ENCODE results near the gene DNASE2.
"Not testable (repeated sequence)": the region's sequence is repeated elsewhere in the genome, so short reads cannot be mapped to it uniquely, and the experiment has no call there.

Gene DNASE2

GRCh38 chr19:12881172-12881808 lies at the start of gene DNASE2:
TSS of gene DNASE2 (minus strand) at chr19:12881449. CDS start at chr19:12881375, 74 bp downstream.
- peak; percentile 72 to 77 for DNase-seq (ENCODE audit: low read depth in 2 of 2, low spot score in 1 of 2)

GRCh38 chr19:12930002-12930645 lies 48.9 kb upstream of the DNASE2 start:
- no peak for DNase-seq (ENCODE audit: low read depth in 2 of 2, low spot score in 1 of 2)

- DNase-seq (ENCODE audit: low read depth in 2 of 2, low spot score in 1 of 2): no peak
Measured at GRCh38 chr19:12924621-12925310, 43.5 kb upstream of the DNASE2 start.

- no peak for DNase-seq (ENCODE audit: low read depth in 2 of 2, low spot score in 1 of 2)
Measured at GRCh38 chr19:12922959-12923358, 41.7 kb upstream of the DNASE2 start.

- no peak for DNase-seq (ENCODE audit: low read depth in 2 of 2, low spot score in 1 of 2)
Measured at GRCh38 chr19:12921047-12921446, 39.8 kb upstream of the DNASE2 start.

- DNase-seq (ENCODE audit: low read depth in 2 of 2, low spot score in 1 of 2): no peak
Measured at GRCh38 chr19:12918253-12918652, 37.0 kb upstream of the DNASE2 start.

- not testable (repeated sequence) for DNase-seq (ENCODE audit: low read depth in 2 of 2, low spot score in 1 of 2)
Measured at GRCh38 chr19:12915860-12916259, 34.6 kb upstream of the DNASE2 start.

GRCh38 chr19:12913851-12914690 lies 32.8 kb upstream of the DNASE2 start:
- no peak for DNase-seq (ENCODE audit: low read depth in 2 of 2, low spot score in 1 of 2)

GRCh38 chr19:12913011-12913561 lies 31.8 kb upstream of the DNASE2 start:
- no peak for DNase-seq (ENCODE audit: low read depth in 2 of 2, low spot score in 1 of 2)

- no peak for DNase-seq (ENCODE audit: low read depth in 2 of 2, low spot score in 1 of 2)
Measured at GRCh38 chr19:12912571-12912970, 31.3 kb upstream of the DNASE2 start.

- no peak for DNase-seq (ENCODE audit: low read depth in 2 of 2, low spot score in 1 of 2)
Measured at GRCh38 chr19:12907166-12907565, 25.9 kb upstream of the DNASE2 start.

GRCh38 chr19:12899891-12900518 lies 18.8 kb upstream of the DNASE2 start:
- DNase-seq (ENCODE audit: low read depth in 2 of 2, low spot score in 1 of 2): no peak

- DNase-seq (ENCODE audit: low read depth in 2 of 2, low spot score in 1 of 2): no peak
Measured at GRCh38 chr19:12896460-12896859, 15.2 kb upstream of the DNASE2 start.

GRCh38 chr19:12893582-12893981 lies 12.3 kb upstream of the DNASE2 start:
- no peak for DNase-seq (ENCODE audit: low read depth in 2 of 2, low spot score in 1 of 2)

GRCh38 chr19:12891553-12892021 lies 10.3 kb upstream of the DNASE2 start:
- no peak for DNase-seq (ENCODE audit: low read depth in 2 of 2, low spot score in 1 of 2)

GRCh38 chr19:12890787-12891552 lies 9.7 kb upstream of the DNASE2 start, which contains the start of gene GCDH:
TSS of gene GCDH (plus strand) at chr19:12891160. CDS start at chr19:12891305, 145 bp downstream.
- peak; percentile 88 to 93 for DNase-seq (ENCODE audit: low read depth in 2 of 2, low spot score in 1 of 2)

GRCh38 chr19:12890299-12890786 lies 9.1 kb upstream of the DNASE2 start:
- not testable (repeated sequence) for DNase-seq (ENCODE audit: low read depth in 2 of 2, low spot score in 1 of 2)

GRCh38 chr19:12888006-12888603 lies 6.9 kb upstream of the DNASE2 start:
- DNase-seq (ENCODE audit: low read depth in 2 of 2, low spot score in 1 of 2): no peak

Data from stimulated activated CD8-positive, alpha-beta memory T cell treated with anti-CD3 and anti-CD28 coated beads, Interleukin-4, amount 100 ng/mL, for 4 hours (primary cell).